Gastrocnemius medialis (tissue), 4 donors: Measurements from ENCODE around the gene CFAP97D2. TPM values are rescaled to one million over a fixed set of nuclear protein-coding genes. Genes with fewer than 3 reads are reported as not detected.

Source experiments
- ATAC-seq, 2 donors: fragments of 150-250 bp; one replicate each; pipeline ENCODE4 v1.9.1; 2016
- DNase-seq, 2 donors: peaks; one replicate each; pipeline ENCODE4 v3.0.0-alpha.2; 2019
- H3K27ac ChIP-seq, 4 donors: fragments of 200-600 bp; sonication (generic); 1 replicate in 1 of 4; 2 replicates in 3 of 4; pipeline ENCODE4 v1.5.1; 2016 to 2018; ENCODE audit warnings: mild to moderate bottlenecking in 2 of 4, moderate library complexity in 1 of 4
- H3K27me3 ChIP-seq, 3 donors: fragments of 200-600 bp; sonication (generic) in 2 of 3; 1 replicate in 1 of 3; 2 replicates in 2 of 3; pipeline versions ENCODE4 v1.5.1 to v1.6.0; 2016 to 2019; ENCODE audit warnings: mild to moderate bottlenecking in 1 of 3, moderate library complexity in 1 of 3
- H3K36me3 ChIP-seq, 2 donors: fragments of 200-600 bp; sonication (generic) in 1 of 2; one replicate each; pipeline ENCODE4 v1.5.1; 2017 to 2018
- H3K4me1 ChIP-seq, 2 donors: fragments of 200-600 bp; sonication (generic) in 1 of 2; one replicate each; pipeline ENCODE4 v1.5.1; 2016 to 2017; ENCODE audit warnings: mild to moderate bottlenecking in 2 of 2
- H3K4me3 ChIP-seq, 4 donors: fragments of 200-600 bp; sonication (generic) in 3 of 4; 1 replicate in 1 of 4; 2 replicates in 3 of 4; pipeline ENCODE4 v1.5.1; 2016 to 2019; ENCODE audit warnings: mild to moderate bottlenecking in 2 of 4
- H3K9me3 ChIP-seq, 3 donors: fragments of 200-600 bp; sonication (generic) in 2 of 3; 1 replicate in 1 of 3; 2 replicates in 2 of 3; pipeline ENCODE4 v1.5.1; 2016 to 2019
- POLR2A ChIP-seq, 2 donors: fragments of 450-650 bp; IDR thresholded peaks; one replicate each; pipeline ENCODE4 v1.6.1; 2017; ENCODE audit warnings: antibody characterized with exemption in 2 of 2, mild to moderate bottlenecking in 2 of 2, moderate library complexity in 2 of 2
- in situ Hi-C, 4 donors: fragments of 200-750 bp; cut with MboI; loops; one replicate each; pipeline versions ENCODE4 v1.15.0 to v1.8.0; 2017; ENCODE audit warnings: low sequenced_read_pairs in 4 of 4
- intact Hi-C: fragments of 100-400 bp; cut with DNase I; formaldehyde crosslinking; loops from one replicate; pipeline ENCODE4 v1.15.1; 2023; ENCODE audit warnings: low total_unique reads
- total RNA-seq, 4 donors: library from RNA; depleted of rRNA; stranded (reverse); fragments of >200 nt; gene quantifications; one replicate each; pipeline versions ENCODE4 v1.1.0 to v1.2.3, GENCODE V29; 2016
- TF ChIP-seq, protein P1 (sequence below), 5 experiments: fragments of 450-650 bp in 3 of 5; fragments of 200-600 bp in 2 of 5; sonication (generic) in 2 of 5; IDR thresholded peaks in 4 of 5; conservative IDR thresholded peaks in 1 of 5; 1 replicate in 4 of 5; 2 replicates in 1 of 5; pipeline ENCODE4 v1.5.1; 2016 to 2019; ENCODE audit warnings: antibody characterized with exemption in 5 of 5, mild to moderate bottlenecking in 3 of 5, moderate library complexity in 3 of 5

Gene CFAP97D2
- total RNA-seq, 4 donors from 2014 or later = not detected

DNA sequence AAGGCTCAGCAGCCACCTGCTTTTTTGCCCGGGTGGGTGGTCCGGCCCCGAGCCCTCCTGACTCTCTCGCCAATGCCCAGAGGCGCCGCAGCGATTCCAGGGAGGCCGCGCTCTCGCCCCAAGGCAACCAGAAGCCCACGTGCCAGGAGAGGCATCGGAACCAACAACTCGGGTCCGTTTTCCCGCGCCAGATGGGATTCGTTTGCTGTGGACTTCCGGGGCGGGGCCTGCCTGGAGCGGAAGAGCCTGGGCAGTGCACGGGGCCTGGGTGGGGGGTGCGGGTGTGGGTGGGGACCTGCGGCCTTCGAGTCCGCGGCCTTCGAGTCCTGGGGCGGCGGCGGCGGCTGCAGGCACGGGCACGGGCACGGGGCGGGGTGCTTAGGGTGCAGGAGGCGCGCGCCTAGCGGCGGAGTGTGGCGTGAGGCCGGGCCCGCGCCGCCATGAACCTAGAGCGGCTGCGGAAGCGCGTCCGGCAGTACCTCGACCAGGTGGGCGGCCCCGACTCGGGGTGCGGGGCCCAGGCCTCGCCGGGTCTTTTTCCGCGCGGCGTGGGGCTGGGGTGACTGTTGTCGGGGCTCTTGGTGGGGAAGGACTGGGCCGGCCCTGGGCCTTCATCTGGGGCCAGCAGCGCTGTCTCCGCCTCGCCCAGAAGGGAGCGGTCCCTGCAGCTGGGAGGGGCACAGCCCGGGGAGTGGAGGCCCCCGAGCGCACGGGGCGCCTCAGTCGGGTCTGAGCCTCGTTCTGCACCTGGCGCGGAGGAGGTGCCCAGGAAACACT is 55.8 kb downstream of the CFAP97D2 start, which contains the start of gene CDC16:
Gene CDC16, plus strand, starts transcription at position 253 of the 777 bp plus-strand sequence. Its CDS starts 188 bp downstream, at position 441.
- Histone ChIP-seq H3K27ac (peak within 1 kb of the TSS; percentile 82 to 90 (median 86)), H3K4me1 (peaks cover 5 to 12% of the 10 kb centered on the region in 2 donors), H3K27me3 (no peaks in the 10 kb centered on the region), H3K9me3 (no peaks in the 10 kb centered on the region), H3K36me3 (peaks cover 0 to 25% of the 10 kb centered on the region in 2 donors), H3K4me3 (peak within 1 kb of the TSS; percentile 72 to 94 (median 85))
- intact Hi-C loops (loop anchor here (1.0 kb wide), 1 partner anchor 46 kb away; the partner anchor contains the start of gene UPF3A), in situ Hi-C loops (no loop called here)
- peak; percentile 85 to 91 for DNase-seq
- peak; percentile 94 to 96 for ATAC-seq
- TF ChIP-seq, protein P1, sequence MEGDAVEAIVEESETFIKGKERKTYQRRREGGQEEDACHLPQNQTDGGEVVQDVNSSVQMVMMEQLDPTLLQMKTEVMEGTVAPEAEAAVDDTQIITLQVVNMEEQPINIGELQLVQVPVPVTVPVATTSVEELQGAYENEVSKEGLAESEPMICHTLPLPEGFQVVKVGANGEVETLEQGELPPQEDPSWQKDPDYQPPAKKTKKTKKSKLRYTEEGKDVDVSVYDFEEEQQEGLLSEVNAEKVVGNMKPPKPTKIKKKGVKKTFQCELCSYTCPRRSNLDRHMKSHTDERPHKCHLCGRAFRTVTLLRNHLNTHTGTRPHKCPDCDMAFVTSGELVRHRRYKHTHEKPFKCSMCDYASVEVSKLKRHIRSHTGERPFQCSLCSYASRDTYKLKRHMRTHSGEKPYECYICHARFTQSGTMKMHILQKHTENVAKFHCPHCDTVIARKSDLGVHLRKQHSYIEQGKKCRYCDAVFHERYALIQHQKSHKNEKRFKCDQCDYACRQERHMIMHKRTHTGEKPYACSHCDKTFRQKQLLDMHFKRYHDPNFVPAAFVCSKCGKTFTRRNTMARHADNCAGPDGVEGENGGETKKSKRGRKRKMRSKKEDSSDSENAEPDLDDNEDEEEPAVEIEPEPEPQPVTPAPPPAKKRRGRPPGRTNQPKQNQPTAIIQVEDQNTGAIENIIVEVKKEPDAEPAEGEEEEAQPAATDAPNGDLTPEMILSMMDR (IDR thresholded peaks at IDR 0.05 in 4 of 5, conservative IDR thresholded peaks at IDR 0.05 in 1 of 5) = no peak
- TF ChIP-seq POLR2A (IDR thresholded peaks at IDR 0.05) = peak; percentile 60 to 62

DNA sequence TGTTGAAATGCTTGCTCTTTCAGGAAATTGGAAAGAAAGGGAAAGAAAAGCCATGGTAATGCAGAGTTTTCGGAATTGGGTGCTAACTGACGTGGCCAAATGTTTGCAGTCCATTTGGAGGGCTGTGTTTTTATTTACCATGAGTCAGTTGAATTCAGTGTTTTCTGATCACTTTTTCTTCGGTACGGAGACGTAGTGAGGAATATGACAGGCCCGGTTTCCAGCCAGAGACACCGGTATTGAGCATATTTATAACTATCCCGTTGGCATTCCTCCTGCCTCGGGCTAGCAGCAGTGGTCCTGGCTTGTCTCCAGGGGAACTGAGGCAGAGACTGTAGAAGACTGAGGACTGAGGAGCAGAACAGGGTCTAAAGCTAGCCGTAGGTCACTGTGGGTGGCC is 56.6 kb downstream of the CFAP97D2 start:
- DNase-seq (no peak), ATAC-seq (no peak)
- Histone ChIP-seq H3K4me1 (peaks cover 5 to 12% of the 10 kb centered on the region in 2 donors), H3K27me3 (no peaks in the 10 kb centered on the region), H3K4me3 (peak overlapping the region; percentile 72 to 94 (median 85)), H3K36me3 (peaks cover 0 to 34% of the 10 kb centered on the region in 2 donors), H3K27ac (peak overlapping the region; percentile 82 to 90 (median 86)), H3K9me3 (no peaks in the 10 kb centered on the region)
- TF ChIP-seq POLR2A (IDR thresholded peaks at IDR 0.05) = no peak
- TF ChIP-seq, protein P1 (IDR thresholded peaks at IDR 0.05 in 4 of 5, conservative IDR thresholded peaks at IDR 0.05 in 1 of 5) = no peak
- in situ Hi-C loops (no loop called here), intact Hi-C loops (no loop called here)

DNA sequence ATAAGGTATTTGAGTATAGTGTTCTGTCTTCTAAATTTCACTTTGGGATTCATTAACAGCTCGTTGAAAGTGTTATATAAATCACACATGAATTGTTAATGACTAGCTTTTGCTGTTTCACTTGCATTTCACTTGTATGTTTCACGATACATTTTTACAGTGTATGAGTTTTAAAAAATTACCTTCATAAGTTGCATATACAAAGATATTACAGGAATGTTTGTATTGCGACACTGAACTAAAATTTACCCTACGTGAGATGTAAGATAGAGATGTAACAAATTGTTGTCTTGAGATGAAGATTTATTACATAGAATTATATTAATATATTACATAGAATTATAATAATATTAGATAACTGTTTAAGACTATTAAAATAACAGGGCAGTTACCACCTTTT is 57.2 kb downstream of the CFAP97D2 start:
- Histone ChIP-seq H3K4me3 (peak overlapping the region in 3 of 4 donors; percentile 72 to 86 (median 84)), H3K9me3 (no peaks in the 10 kb centered on the region), H3K27ac (peak overlapping the region in 3 of 4 donors; percentile 82 to 87 (median 85)), H3K4me1 (peaks cover 5 to 12% of the 10 kb centered on the region in 2 donors), H3K27me3 (no peaks in the 10 kb centered on the region), H3K36me3 (peaks cover 0 to 39% of the 10 kb centered on the region in 2 donors)
- no peak for TF ChIP-seq POLR2A (IDR thresholded peaks at IDR 0.05)
- TF ChIP-seq, protein P1 (IDR thresholded peaks at IDR 0.05 in 4 of 5, conservative IDR thresholded peaks at IDR 0.05 in 1 of 5) = no peak
- intact Hi-C loops = no loop called here
- DNase-seq (no peak), ATAC-seq (no peak)
- in situ Hi-C loops = no loop called here

DNA sequence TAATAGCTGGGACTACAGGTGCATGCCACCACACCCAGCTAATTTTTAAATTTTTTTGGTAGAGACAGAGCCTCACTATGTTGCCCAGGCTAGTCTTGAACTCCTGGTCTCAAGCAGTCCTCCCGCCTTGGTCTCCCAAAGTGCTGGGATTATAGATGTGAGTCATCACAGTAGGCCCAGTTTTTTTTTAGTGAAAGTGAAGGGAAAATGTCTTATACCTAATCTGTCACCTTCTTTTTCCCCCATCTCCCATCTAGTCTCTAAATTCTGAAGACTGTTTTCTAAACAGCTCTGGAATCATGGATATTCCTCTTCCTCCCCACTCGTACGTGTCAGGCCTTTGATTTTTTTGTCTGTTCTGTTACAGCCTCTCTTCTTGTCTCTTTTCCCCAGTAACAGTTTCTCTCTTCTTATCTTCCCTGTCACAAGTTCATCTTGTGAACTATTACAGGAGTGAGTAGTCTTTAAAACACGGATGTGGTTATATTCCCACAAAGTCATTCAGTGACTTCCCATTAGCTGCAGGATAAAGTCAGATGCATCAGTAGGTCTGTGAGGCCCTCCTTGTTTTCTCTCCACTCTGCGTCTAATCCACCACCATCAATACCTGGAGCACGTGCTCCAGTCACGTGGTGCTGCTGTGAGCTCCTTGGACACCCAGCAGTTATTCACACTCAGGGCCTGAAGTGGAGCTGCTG is 58.5 kb downstream of the CFAP97D2 start:
- ATAC-seq (no peak), DNase-seq (no peak)
- Histone ChIP-seq H3K27ac (no peak overlapping the region), H3K4me1 (peaks cover 5 to 12% of the 10 kb centered on the region in 2 donors), H3K36me3 (peaks cover 0 to 51% of the 10 kb centered on the region in 2 donors), H3K27me3 (no peaks in the 10 kb centered on the region), H3K4me3 (no peak overlapping the region), H3K9me3 (no peaks in the 10 kb centered on the region)
- in situ Hi-C loops = no loop called here
- TF ChIP-seq, protein P1 (IDR thresholded peaks at IDR 0.05 in 4 of 5, conservative IDR thresholded peaks at IDR 0.05 in 1 of 5) = no peak
- TF ChIP-seq POLR2A (IDR thresholded peaks at IDR 0.05) = no peak
- intact Hi-C loops = no loop called here
